ENCODE measurements around the gene CEPT1. TPM values are rescaled to one million over a fixed set of nuclear protein-coding genes. Genes with fewer than 3 reads are reported as not detected.

CEPT1 gene
- total RNA-seq, 1 donor from 2014 or later, result 87.0 TPM

DNA sequence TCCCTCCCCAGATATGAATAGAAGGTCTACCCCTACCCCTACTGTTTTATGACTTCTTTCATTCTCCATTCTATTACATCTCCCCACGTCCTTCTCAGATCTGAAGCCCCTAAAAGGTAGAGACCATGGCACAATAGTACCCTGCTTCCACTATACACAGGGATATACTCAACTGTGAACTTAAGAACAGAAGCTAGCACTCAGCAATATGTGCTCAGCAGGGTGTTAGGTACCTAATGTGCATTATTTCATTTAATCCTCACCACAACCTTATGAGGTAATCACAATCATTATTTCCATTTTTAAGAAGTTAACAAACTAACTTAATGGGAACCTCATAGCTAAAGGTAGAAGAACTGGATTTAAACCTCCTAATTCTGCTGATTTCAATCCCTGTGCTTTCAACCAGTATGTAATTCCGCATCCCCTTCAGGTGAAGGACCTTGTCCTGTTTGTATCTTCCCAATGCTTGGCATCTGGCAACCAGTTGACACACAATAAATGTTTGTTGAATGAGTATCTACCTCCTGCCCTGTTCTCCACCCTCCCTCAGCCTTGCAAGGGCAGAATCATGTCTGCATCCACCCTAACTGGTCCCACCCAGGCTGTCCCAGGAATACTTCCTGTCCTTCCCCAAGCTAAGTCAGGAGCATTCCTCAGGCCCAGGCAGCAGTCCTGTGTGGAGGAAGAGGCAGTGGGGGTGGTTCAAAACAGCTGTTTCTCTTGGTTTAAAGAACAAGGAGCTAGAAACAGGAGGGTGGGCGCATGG is 53.9 kb downstream of the CEPT1 start:
- ATAC-seq (ENCODE audit: low read depth) (no peak), DNase-seq (no peak)
- intact Hi-C loops (cut with micrococcal nuclease), result loop anchor here (1.0 to 2.0 kb wide), 2 partner anchors 9 to 15 kb away; no protein-coding TSS in a partner anchor
- ChIA-PET CTCF (interaction anchor here (0.9 to 1.5 kb wide), 3 partner anchors 27 to 207 kb away, joined by 4 to 6 read pairs (median 4); no protein-coding TSS in a partner anchor), POLR2A (interaction anchor here (1.5 to 4.1 kb wide), 5 partner anchors 8 to 54 kb away, joined by 6 to 37 read pairs (median 22); partner anchors contain the start of genes CEPT1 and DRAM2)
- no peaks in the 10 kb centered on the region for H3K9me3 Mint-ChIP-seq
- H3K4me3 Mint-ChIP-seq, result peak overlapping the region; percentile 70
- H3K27me3 Mint-ChIP-seq, result no peaks in the 10 kb centered on the region
- peak overlapping the region; percentile 89 for H3K27ac Mint-ChIP-seq
- TF ChIP-seq, protein P1, sequence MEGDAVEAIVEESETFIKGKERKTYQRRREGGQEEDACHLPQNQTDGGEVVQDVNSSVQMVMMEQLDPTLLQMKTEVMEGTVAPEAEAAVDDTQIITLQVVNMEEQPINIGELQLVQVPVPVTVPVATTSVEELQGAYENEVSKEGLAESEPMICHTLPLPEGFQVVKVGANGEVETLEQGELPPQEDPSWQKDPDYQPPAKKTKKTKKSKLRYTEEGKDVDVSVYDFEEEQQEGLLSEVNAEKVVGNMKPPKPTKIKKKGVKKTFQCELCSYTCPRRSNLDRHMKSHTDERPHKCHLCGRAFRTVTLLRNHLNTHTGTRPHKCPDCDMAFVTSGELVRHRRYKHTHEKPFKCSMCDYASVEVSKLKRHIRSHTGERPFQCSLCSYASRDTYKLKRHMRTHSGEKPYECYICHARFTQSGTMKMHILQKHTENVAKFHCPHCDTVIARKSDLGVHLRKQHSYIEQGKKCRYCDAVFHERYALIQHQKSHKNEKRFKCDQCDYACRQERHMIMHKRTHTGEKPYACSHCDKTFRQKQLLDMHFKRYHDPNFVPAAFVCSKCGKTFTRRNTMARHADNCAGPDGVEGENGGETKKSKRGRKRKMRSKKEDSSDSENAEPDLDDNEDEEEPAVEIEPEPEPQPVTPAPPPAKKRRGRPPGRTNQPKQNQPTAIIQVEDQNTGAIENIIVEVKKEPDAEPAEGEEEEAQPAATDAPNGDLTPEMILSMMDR (IDR thresholded peaks at IDR 0.05), result no peak
- H3K4me1 Mint-ChIP-seq, result peaks cover 81% of the 10 kb centered on the region
- peaks cover 95% of the 10 kb centered on the region for H3K36me3 Mint-ChIP-seq (ENCODE audit: low read depth)

DNA sequence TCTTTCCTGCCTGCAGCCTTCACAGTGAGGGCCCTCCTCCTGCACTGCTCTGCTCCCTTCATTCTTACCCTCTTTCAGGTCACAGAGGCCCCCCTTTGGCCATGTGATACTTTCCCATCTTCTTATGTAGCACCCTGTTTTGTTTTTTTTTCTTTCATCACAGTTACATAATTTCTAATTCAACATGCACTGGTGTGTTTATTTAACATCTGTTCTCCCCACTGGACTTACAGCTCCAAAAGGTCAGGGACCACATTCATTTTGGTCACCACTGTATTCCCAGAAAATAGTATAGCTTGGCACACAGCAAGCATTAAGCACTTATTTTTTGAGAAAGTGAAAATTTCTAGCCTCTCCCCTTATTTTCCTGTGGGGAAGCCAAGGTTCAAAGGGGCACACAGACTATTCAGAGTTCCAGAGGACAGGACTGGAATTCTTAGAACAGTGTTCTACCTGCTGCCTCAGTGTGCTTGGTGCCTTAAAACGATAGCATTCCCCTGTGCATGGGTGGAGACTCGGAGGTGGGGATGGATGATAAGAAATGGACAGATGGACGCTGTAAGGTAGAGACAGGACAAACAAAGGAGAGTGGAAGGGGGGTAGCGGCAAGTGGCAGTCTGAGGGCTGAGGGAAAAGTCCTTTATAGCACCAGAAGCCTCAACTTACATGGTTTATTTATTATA is 55.1 kb downstream of the CEPT1 start:
- ChIA-PET CTCF (interaction anchor here (1.1 to 1.5 kb wide), 2 partner anchors 28 to 139 kb away, joined by 4 read pairs; no protein-coding TSS in a partner anchor), POLR2A (interaction anchor here (0.9 to 1.4 kb wide), 2 partner anchors 9 to 24 kb away, joined by 3 to 5 read pairs; no protein-coding TSS in a partner anchor)
- intact Hi-C loops (cut with micrococcal nuclease), result no loop called here
- Mint-ChIP-seq H3K4me1 (peaks cover 94% of the 10 kb centered on the region), H3K27ac (peak overlapping the region; percentile 89), H3K36me3 (ENCODE audit: low read depth) (peaks cover 86% of the 10 kb centered on the region), H3K9me3 (no peaks in the 10 kb centered on the region), H3K4me3 (no peak overlapping the region), H3K27me3 (no peaks in the 10 kb centered on the region)
- TF ChIP-seq, protein P1 (IDR thresholded peaks at IDR 0.05), result no peak
- ATAC-seq (ENCODE audit: low read depth), result no peak
- no peak for DNase-seq

DNA sequence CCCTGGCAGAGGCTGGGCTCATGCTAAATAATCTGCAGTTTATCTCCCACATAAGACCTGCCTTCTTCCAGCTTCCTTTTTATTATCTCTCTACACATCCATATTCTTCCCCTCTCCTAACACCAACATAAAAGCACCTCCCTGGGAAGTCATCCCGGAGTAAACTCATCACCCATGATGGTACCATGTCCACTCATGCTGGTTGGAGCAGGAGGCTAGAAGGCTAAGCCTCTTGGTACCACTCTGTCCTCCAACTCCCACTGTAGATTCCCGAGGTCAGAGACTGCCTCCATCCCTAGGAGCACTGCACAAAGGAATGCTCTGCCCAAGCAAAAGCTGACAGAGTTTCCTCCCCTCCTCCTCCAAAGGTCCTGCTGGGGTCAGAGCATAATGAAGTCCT is 56.2 kb downstream of the CEPT1 start:
- no peaks in the 10 kb centered on the region for H3K9me3 Mint-ChIP-seq
- no peak for DNase-seq
- peaks cover 83% of the 10 kb centered on the region for H3K36me3 Mint-ChIP-seq (ENCODE audit: low read depth)
- ATAC-seq (ENCODE audit: low read depth), result no peak
- no peak overlapping the region for H3K4me3 Mint-ChIP-seq
- POLR2A ChIA-PET, result interaction anchor here (0.6 to 1.4 kb wide), 3 partner anchors 8 to 23 kb away, joined by 3 to 5 read pairs (median 3); no protein-coding TSS in a partner anchor
- H3K4me1 Mint-ChIP-seq, result peaks cover 97% of the 10 kb centered on the region
- H3K27me3 Mint-ChIP-seq, result no peaks in the 10 kb centered on the region
- intact Hi-C loops (cut with micrococcal nuclease), result no loop called here
- TF ChIP-seq, protein P1 (IDR thresholded peaks at IDR 0.05), result no peak
- CTCF ChIA-PET, result interaction anchor here (1.0 to 1.3 kb wide), 2 partner anchors 21 to 137 kb away, joined by 3 read pairs; no protein-coding TSS in a partner anchor
- H3K27ac Mint-ChIP-seq, result peak overlapping the region; percentile 47

DNA sequence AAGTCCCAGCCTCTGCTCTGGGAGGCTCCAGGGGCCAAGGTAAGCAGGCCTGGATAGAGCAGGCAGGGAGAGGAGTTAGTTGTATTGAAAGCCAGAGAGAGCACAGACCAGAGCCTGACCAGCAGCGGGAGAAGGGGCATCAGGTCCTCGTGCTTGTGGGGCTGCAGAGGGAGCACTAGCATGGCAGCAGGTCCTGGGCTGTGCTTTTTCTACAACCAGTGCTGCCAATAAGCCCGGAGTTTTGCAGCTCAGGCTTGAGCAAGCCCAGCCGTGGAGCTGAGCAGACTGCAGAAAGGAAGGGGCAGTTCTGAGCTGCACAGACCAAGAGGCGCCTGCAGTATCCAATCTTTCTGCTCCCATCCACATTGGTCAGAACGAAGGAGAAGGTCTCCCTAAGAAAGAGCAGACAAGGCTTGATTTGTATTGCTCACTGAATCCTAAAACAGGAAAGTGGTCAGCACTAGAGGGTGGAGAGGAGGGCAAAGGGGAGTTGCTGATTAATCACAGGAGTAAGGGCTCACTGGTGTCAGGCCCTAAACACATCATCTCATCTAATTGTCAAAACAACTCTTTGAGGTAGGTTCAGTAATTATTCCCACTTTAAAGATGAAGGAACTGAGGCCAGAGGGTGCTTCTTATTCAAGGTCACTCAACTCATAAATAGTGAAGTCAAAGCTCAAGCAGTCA is 57.7 kb downstream of the CEPT1 start:
- H3K27ac Mint-ChIP-seq, result peak overlapping the region; percentile 68
- H3K27me3 Mint-ChIP-seq, result no peaks in the 10 kb centered on the region
- H3K36me3 Mint-ChIP-seq (ENCODE audit: low read depth), result peaks cover 70% of the 10 kb centered on the region
- TF ChIP-seq, protein P1 (IDR thresholded peaks at IDR 0.05), result no peak
- ATAC-seq (ENCODE audit: low read depth) (peak; percentile 45), DNase-seq (no peak)
- no peak overlapping the region for H3K4me3 Mint-ChIP-seq
- H3K4me1 Mint-ChIP-seq, result peaks cover 97% of the 10 kb centered on the region
- no peaks in the 10 kb centered on the region for H3K9me3 Mint-ChIP-seq
- CTCF ChIA-PET, result interaction anchor here (0.6 to 2.6 kb wide), 9 partner anchors 20 to 202 kb away, joined by 3 to 29 read pairs (median 5); no protein-coding TSS in a partner anchor
- POLR2A ChIA-PET, result interaction anchor here (1.1 to 3.0 kb wide), 3 partner anchors 20 to 208 kb away, joined by 3 to 22 read pairs (median 8); no protein-coding TSS in a partner anchor
- intact Hi-C loops (cut with micrococcal nuclease), result loop anchor here (1.0 kb wide), 2 partner anchors 137 to 202 kb away; no protein-coding TSS in a partner anchor

Data from activated B cell treated with CpG ODN at 0.5 μM for 24 hours (primary cell).